ENCODE measurements around the gene BPIFB6.

DNA sequence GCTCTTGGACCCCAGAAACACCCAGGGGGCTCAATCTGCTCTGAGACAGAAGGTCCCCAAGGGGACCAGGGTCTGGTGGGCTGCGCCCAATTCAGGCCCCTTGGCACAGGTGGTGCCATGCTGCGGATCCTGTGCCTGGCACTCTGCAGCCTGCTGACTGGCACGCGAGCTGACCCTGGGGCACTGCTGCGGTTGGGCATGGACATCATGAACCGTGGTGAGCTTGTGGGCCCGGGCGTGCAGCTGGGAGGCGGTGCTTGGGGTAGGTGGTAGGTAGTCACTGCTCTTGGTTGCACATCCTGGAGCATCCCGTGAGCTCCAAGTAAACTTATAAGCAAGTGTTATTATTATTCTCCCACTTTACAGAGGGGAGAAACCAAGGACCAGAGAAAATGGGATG, at the start of gene BPIFB6:
- TF ChIP-seq, protein P1, sequence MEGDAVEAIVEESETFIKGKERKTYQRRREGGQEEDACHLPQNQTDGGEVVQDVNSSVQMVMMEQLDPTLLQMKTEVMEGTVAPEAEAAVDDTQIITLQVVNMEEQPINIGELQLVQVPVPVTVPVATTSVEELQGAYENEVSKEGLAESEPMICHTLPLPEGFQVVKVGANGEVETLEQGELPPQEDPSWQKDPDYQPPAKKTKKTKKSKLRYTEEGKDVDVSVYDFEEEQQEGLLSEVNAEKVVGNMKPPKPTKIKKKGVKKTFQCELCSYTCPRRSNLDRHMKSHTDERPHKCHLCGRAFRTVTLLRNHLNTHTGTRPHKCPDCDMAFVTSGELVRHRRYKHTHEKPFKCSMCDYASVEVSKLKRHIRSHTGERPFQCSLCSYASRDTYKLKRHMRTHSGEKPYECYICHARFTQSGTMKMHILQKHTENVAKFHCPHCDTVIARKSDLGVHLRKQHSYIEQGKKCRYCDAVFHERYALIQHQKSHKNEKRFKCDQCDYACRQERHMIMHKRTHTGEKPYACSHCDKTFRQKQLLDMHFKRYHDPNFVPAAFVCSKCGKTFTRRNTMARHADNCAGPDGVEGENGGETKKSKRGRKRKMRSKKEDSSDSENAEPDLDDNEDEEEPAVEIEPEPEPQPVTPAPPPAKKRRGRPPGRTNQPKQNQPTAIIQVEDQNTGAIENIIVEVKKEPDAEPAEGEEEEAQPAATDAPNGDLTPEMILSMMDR (IDR thresholded peaks at IDR 0.05): no peak
- TF ChIP-seq EP300 (IDR thresholded peaks at IDR 0.05) (no peak), POLR2A (IDR thresholded peaks at IDR 0.05) (no peak)
